Measurements from ENCODE around the gene CDK17.
"Not testable (repeated sequence)": the region's sequence is repeated elsewhere in the genome, so short reads cannot be mapped to it uniquely, and the experiment has no call there.

The CDK17 gene

DNA sequence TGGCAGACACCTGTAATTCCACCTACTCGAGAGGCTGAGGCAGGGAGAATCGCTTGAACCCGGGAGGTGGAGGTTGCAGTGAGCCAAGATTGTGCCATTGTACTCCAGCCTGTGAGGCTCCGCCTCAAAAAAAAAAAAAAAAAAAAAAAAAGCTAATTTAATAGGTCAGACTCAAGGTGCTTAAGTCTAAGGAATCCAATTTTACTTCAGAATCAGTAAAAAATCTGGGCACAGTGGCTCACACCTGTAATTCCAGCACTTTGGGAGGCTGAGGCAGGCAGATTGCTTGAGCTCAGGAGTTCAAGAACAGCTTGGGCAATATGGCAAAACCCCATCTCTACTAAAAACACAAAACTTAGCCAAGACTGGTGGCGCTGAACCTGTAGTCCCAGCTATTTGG is 7.0 kb downstream of the CDK17 start:
- DNase-seq (ENCODE audit: low read depth in 2 of 2) = not testable (repeated sequence)

DNA sequence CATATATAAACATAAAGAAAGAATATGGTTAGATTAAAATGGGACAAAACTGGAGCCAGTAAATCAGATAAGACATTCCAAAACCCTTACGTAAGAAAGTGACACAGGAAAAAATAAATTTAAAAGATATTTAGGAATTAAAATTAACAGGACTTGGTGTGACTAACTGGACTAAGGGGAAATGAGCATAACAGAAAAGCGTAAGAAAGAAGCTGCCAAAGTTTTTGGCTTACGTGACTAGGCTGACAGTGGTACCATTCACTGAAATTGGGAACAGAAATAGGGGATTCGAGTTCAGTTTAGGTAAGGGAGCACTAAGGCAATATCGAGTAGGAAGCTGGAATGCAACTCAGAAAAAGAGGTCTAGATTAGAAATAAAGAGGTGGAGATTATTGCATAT is 7.8 kb downstream of the CDK17 start:
- DNase-seq (ENCODE audit: low read depth in 2 of 2) = no peak

DNA sequence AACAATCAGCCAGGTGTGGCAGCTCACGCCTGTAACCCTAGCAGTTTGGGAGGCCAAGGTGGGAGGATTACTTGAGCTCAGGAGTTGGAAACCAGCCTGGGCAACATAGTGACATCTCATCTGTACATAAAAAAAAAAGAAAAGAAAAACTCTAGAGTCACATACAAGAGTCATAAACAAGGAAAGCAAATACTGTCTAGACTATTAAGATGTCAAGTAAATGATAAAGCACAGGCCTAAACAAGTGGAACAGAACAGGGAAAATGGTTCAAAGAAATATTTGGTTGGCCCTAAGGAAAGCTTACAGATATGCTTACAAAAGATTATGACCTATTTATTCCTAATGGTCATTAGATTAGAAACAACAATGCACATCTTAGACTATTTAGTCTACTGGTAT is 12.3 kb downstream of the CDK17 start:
- no peak for DNase-seq (ENCODE audit: low read depth in 2 of 2)

DNA sequence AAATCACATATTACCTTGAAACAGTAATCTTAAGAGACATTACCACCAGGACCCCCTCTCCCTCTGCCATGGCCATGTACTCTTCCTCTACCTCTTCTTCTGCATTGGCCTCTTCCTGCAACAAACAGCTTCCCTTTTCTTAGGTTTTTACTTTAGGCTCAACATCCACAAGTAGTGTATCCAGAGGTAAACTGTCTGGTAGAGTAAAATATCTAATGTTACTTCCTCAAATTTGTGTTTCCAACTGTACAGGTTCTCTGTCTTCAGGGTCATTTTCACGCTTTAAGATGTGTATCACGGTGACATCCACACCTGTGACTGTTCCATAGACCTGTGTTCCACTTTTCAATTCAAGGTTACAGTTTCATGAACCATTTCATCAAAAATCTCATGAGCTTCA is 13.4 kb downstream of the CDK17 start:
- no peak for DNase-seq (ENCODE audit: low read depth in 2 of 2)

DNA sequence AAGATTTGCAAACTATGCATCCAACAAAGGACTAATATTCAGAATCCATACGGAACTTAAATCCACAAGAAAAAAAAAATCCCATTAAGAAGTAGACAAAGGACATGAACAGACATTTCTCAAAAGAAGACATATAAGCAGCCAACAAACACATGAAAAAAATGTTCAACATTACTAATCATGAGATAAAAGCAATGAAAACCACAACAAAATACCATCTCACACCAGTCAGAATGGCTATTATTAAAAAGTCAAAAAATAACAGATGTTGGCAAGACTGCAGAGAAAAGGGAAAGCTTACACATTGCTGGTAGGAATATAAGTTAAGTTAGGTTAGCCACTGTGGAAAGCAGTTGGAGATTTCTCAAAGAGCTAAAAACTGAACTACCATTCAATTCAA is 16.2 kb downstream of the CDK17 start:
- no peak for DNase-seq (ENCODE audit: low read depth in 2 of 2)

DNA sequence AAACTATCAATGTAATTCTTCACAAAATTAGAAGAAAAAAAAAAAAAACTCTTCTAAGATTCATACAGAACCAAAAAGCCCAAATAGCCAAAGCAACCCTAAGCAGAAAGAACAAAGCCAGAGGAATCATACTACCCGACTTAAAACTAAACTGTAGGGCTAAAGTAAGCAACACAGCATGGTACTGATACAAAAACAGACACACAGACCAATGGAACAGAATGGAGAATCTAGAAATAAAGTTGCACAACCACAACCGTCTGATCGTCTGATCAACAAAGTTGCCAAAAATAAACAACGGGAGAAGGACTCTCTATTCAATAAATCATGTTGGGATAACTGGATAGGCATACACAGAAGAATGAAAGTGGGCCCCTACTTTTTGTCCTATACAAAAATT is 16.9 kb downstream of the CDK17 start:
- DNase-seq (ENCODE audit: low read depth in 2 of 2) = no peak

DNA sequence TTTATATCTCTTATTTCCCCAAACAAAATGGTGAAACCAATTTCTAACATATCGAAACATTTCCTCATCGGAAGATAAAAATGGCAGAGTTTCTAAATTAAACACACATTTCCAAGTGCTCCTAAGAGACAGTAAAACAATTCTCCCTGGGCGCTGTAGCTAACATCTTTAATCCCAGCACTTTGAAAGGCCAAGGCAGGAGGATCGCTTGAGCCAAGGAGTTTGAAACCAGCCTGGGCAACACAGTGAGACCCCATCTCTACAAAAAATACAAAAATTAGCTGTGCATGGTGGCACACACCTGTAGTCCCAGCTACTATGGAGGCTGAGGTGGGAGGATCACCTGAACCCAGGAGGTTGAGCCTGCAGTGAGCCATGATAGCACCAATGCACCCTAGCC is 20.5 kb downstream of the CDK17 start:
- DNase-seq (ENCODE audit: low read depth in 2 of 2) = not testable (repeated sequence)

DNA sequence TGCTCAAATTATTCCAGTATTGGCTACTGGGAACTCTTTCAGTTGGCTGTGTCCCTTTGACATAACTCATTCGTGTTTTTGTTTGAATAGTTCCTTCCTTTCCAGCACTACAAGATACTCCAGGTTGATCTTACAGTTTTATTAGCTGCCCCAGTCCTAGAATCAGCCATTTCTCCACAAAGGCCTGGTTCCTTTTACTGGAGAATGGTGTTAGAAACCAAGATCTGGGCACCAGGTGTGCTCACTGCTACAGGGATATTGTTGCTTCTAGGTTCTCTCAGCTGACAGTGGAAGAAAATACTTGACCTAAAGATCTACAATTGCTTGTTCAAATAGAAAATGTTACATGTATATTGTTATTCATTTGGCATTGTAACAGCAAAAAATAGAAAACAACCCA is 21.9 kb downstream of the CDK17 start:
- no peak for DNase-seq (ENCODE audit: low read depth in 2 of 2)

DNA sequence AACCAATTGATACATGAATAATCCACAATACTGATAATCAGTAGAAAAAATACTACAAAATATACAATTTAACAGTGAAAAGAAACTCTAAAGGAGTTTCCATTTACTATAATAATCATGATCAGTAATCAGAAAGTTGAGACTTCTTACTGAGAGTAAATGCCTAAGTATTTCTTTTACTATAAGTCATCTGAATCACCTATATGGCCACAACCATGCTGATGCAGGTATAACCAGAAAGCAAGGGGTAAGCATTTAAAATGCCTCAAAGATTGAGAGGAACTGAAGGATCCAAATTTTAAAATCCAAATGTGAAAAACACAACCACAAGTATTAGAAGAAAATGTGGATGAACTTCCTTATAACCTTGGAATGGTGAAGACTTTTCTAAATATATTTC is 23.4 kb downstream of the CDK17 start:
- no peak for DNase-seq (ENCODE audit: low read depth in 2 of 2)

DNA sequence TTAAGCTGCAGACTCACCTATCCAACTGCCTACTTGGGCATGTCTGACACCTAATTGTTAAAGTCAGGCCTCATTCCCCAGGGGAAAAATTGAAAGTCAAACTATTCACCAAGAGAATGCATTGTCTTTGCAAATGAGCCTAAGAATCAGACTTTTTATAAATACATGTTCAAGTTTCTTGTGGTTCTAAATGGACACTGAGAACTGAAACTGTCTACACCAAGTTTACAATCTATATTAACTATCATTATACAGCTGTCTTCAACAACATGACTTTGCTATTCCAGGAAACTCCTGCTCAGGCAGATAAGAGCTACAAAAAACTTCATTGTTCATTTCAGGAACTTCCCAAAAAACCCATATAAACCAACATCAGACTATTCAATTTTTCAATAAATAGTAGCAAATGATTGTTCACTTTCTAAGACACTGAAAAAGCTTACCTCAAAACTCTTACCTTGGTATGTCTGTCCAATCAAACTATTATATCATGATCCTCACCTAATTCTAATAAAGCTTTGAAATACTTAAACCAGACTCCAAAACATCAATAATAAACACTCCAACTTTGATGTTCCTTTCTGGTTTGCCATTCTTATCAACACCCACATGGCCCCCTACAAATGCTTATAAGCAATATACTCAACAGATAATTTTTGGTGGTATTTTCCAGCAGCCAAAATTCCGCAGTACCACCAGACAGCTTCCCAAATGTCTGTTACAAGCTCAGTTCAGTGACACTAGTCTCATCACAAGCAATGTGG is 24.2 kb downstream of the CDK17 start:
- no peak for DNase-seq (ENCODE audit: low read depth in 2 of 2)

DNA sequence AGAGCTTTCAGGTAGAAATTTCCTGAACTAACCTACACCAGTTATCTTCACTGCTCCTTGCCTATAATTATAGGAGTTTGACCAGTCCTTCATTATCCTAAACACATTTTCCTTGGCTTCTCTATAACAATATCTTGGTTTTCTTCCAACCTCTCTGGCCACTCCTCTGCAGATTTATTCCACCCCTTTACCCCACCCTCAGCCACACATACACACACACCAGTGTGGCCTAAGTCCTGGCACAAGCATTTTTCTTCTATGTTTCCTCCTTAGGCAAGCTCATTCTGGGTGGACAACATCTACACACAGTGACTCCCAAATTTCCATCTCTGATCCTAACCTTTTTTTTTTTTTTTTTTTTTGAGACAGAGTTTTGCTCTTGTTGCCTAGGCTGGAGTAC is 25.1 kb downstream of the CDK17 start:
- no peak for DNase-seq (ENCODE audit: low read depth in 2 of 2)

DNA sequence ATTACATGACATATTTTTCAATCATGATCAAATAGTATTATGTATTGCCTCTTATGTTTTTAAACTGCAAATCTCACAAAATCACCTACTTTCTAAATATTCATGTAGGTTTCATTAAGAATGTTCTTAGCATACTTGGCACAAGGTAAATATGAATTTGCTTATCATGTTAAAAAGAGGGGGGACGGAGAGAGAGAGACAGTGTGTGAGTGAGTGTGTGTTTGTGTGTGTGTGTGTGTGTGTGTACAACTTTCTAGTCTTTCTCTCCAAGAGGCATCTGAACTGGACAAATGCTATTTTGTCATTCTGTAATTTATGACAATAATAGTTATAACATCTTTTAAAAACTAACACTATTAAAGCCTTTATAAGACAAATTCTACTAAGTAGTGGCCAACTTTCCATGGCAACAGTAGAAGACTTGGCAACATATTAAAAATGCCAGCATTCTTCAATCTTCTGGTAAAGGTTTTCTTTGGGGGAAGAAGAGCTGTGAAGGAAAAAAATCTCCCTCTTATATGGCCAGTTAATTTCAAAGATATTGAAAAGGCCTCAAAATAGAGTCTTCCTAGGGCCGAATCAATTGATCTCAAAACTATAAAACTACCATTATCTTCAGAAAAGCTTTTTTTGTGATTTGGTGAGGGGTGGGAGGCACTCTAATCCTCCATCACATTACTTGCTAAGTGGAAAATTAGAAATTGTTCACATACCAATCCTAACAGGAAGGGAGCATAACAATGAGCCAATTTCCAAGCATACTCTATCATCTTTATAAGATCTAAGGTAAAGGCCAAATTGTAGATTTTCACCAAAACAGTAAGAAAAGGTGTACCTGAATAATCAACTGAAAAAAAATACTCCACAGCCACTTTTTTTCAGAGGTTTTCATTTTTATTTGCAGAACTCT is 28.2 kb downstream of the CDK17 start:
- DNase-seq (ENCODE audit: low read depth in 2 of 2) = no peak

DNA sequence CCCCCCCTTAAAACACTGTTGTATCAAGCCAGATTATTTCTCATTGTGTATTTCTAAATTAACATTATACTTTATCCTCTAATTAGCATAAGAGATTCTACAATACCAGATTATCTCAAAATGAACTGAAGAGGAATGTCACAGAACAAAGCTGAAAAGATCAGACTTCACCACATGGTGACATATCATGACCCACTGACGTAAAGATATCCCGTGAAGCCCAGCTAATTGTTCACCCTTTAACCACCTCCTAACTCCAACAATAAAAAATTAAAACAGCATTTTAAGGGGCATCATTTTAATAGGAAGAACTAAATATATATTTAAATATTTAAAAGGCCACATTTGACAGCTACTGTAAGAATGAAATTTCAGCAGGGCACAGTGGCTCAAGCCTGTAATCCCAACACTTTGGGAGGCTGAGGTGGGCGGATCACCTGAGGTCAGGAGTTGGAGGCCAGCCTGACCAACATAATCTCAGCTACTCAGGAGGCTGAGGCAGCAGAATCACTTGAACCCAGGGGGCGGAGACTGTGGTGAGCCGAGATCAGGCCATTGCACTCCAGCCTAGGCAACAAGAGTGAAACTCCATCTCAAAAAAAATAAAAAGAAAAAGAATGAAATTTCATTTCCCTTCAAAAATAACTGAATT is 29.0 kb downstream of the CDK17 start:
- DNase-seq (ENCODE audit: low read depth in 2 of 2) = no peak

DNA sequence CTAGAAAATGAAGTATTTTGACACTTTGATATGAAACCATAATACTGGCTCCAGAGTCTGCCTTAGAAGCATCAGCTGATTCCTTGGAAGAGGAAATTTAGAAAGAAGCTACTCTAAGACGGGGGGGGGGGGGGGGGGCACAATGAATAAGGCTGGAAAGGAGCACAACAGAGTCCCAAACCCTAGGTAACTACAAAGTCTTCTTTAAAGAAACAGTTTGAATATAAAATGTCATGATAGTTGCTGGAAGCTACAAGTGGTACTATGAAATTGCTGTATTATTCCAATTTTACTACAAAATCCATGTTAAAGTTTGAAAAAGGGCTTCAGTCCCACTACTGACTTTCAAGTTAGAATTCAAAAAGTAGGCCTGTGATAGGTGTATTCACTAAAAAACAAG is 31.6 kb downstream of the CDK17 start:
- no peak for DNase-seq (ENCODE audit: low read depth in 2 of 2)

DNA sequence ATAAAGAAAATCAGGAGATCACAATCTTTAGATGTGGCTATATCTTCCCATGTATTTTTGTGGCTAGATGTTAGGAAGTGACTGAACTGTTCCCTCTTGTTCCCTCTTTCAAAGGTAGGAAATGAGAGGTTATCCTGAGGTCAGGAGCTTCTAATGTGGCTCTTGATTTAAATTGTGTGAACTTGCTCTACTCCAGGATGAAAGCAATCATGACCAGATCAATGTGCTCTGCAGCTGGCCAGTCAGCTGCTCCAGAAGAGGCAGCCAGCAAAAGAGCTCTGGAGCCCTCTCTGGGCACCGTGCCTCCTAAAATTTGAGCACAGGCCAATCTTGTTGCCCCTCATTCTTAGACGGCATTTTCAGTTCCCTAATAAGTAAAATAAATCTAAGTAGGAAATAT is 32.0 kb downstream of the CDK17 start:
- no peak for DNase-seq (ENCODE audit: low read depth in 2 of 2)

DNA sequence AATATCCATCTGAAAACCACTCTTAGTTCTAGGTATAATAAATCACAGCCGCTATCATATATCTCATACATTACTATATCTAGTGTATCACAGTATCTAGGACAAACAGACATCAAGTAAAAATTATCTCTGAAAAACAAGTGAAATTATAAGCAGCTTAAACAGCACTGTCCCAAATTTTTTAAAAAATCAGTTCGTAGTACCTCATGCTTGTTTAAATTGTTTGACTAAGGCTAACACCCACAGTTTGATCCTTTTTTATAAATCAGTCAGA is 33.9 kb downstream of the CDK17 start:
- DNase-seq (ENCODE audit: low read depth in 2 of 2) = no peak

DNA sequence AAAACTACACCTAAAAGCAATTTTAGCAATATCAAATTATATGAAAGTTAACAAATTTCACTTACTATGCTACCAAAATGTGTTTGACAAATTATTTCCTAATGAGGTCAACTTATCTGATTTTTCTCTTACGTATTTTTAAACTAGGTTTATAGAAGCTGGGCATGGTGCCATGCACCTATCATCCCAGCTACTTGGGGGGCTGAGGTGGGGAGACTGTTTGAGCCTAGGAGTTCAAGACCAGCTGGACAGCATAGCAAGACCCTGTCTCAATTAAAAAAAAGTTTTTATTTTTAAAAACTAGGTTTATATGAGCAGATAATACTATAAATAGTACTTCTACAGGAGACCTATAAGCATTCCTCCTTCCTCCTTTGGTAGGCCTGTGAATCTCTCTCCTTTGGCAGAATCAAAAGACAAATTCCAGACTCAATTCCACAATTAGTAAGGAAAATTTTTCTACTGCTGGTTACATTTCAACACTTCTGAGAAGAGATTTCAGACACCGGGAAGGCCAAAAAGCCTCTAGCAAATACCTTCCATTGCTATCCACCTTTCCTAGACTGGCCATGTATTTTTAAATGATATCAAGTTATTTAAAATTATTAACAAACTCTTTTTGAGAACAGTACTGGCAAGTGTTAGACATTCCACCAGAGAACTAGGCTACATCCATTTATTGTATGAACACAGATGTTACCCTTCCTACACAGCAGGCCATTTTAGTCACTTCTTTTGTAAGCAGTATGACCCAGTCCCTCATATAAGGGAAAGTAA is 34.4 kb downstream of the CDK17 start:
- DNase-seq (ENCODE audit: low read depth in 2 of 2) = no peak

DNA sequence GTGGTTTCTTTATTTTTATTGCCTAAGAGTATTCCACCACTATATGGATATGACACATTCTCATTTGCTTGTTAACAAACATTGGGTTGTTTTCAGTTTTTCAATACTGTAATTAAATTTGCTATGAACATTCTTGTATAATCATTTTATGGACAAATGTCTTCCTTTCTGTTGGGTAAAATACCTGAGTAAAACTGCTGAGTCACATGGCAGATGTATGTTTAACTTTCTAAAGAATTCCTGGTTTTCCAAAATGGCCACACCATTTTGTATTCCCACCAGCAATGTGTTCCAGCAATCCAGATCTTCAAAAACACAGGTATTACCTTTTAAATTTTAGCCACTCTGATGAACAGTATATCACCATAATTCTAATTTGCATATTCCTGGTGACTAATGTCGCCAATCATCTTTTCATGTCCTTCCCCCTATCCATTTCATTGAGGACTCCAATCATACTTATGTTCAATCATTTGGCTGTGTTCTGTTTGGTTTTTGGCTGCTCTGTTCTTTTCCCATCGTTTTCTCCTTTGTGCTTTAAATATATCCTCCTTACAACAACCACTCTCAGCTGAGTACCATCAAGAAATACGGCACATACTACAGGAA is 36.0 kb downstream of the CDK17 start:
- no peak for DNase-seq (ENCODE audit: low read depth in 2 of 2)

DNA sequence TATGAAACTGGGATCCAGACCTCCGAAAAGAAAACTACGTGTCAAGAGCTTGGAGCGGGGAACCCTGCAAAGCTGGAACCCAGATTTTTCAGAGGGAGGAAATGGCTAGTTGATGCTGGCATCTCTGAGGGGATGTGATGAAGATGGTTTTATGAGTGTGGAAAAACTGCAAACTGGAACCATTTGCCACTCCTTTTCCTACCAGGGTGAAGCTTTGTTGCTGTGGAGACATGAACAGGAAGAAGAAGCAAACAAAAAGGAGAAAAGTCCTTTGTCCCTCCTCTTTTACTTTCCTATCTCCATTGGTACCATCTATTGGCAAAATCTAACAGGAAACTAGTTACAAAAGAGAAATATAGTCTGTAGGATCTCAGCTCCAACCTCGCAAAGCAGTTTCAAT is 39.2 kb downstream of the CDK17 start:
- DNase-seq (ENCODE audit: low read depth in 2 of 2) = no peak

DNA sequence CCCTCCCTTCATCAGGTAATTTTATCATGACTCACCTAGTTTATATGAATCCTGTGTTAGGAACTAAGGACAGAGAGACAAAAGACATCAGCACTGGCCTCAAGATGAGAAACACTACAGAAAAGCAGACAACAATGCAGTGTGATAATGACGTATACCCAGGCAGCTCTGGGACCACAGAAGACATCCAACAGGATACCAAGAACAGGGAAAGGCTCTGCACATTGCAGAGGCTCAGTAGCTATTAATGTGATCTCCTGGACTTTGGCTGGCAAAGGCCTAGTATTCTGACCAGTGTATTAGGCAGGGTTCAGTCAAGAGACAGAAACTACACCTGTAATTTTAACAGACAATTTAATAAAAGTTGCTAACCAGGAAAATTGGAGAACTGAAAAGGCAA is 39.7 kb downstream of the CDK17 start:
- no peak for DNase-seq (ENCODE audit: low read depth in 2 of 2)

DNA sequence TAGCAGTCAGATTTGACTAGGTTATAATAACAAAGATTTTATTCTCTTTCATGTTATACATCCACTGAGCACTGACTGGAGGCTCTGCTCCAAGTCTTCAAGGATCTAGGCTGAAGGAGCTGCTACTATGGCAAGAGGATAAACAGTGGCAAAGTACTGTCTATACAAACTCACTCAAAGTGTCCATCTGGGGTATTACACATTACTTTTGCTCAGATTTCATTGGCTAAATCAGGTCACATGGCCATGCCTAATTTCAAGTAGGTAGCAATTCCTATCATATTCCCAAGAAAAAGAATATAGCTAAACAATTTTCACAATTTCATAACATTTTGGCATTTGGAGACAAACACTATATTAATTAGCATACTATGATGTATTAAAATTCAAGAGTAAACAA is 40.9 kb downstream of the CDK17 start:
- DNase-seq (ENCODE audit: low read depth in 2 of 2) = no peak

DNA sequence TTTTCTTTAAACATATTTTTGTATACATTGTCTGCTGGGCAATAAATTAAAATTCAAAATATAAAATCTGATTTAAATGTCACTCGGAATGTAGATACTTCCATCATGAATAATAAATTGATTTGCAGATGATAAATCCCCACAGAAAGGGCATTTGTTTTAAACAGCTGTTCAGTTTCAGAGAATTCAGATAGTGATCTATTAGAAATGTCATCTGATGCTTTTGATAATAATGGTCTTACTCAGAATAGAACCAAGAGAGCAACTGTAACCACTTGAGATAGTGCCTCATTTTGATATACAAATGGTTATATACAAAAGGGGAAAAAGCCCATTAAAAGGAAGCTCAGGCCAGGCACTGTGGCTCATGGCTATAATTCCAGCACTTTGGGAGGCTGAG is 43.4 kb downstream of the CDK17 start:
- DNase-seq (ENCODE audit: low read depth in 2 of 2) = no peak
